ENCODE data around the gene EXOC4.

- no peak for TF ChIP-seq CTCF (IDR thresholded peaks at IDR 0.05; ENCODE audit: low read depth, low read length, poor library complexity, severe bottlenecking)
- TF ChIP-seq EZH2phosphoT487 (IDR thresholded peaks at IDR 0.05; ENCODE audit: borderline replicate concordance, low read length) = no peak
Observed at GRCh38 chr7:133950855-133951254, 698.0 kb downstream of the EXOC4 start.

Data from DOHH2 (cell line).